Activated CD4-positive, alpha-beta T cell treated with anti-CD3 and anti-CD28 coated beads for 36 hours (primary cell): Measurements from ENCODE around the gene MKNK2. TPM values are rescaled to one million over a fixed set of nuclear protein-coding genes. Genes with fewer than 3 reads are reported as not detected.
A peak's percentile ranks its signal among the peaks of the same experiment; 100 is the strongest.

ENCODE experiments used
- ATAC-seq: fragments of 200-7000 bp; cut with Tn5 transposase; one replicate; pipeline ENCODE4 v1.10.0; 2021; ENCODE audit warnings: mild to moderate bottlenecking, moderate library complexity
- CTCF ChIA-PET: fragments of 350-600 bp; sonication (Branson Sonifier 250); formaldehyde crosslinking; loops from one replicate; lab custom pipeline; 2021; ENCODE audit warnings: antibody characterized with exemption; lab: Charles Lee
- POLR2A ChIA-PET: fragments of 350-600 bp; sonication (Branson Sonifier 250); formaldehyde crosslinking; loops from one replicate; lab custom pipeline; 2021; ENCODE audit warnings: antibody characterized with exemption, inconsistent platforms; lab: Charles Lee
- DNase-seq: peaks from one replicate; pipeline ENCODE4 v3.0.0-alpha.2; 2020
- H3K27ac Mint-ChIP-seq: one replicate; pipeline ENCODE4 v1.8.0; 2021; ENCODE audit warnings: mixed read lengths
- H3K27me3 Mint-ChIP-seq: one replicate; pipeline ENCODE4 v1.8.0; 2021; ENCODE audit warnings: mixed read lengths
- H3K36me3 Mint-ChIP-seq: one replicate; pipeline ENCODE4 v1.8.0; 2021; ENCODE audit warnings: low read depth, mixed read lengths
- H3K4me1 Mint-ChIP-seq: one replicate; pipeline ENCODE4 v1.8.0; 2021; ENCODE audit warnings: mixed read lengths
- H3K4me3 Mint-ChIP-seq: one replicate; pipeline ENCODE4 v1.8.0; 2021; ENCODE audit warnings: mild to moderate bottlenecking, moderate library complexity, mixed read lengths
- H3K9me3 Mint-ChIP-seq: one replicate; pipeline ENCODE4 v1.8.0; 2021; ENCODE audit warnings: low read depth, mixed read lengths
- intact Hi-C, 2 experiments: fragments of 100-400 bp; cut with DNase I in 1 of 2; cut with micrococcal nuclease in 1 of 2; formaldehyde crosslinking; loops; one replicate each; pipeline versions ENCODE4 v1.14.2 to v1.15.1; 2022 to 2024; cut with DNase I, micrococcal nuclease
- total RNA-seq, 2 experiments: library from RNA; stranded (reverse); gene quantifications; one replicate each; pipeline ENCODE4 v1.2.3, GENCODE V29; 2021

MKNK2 gene
- total RNA-seq, 2 experiments from 2014 or later, result 139 to 155 TPM

GRCh38 chr19:2063824-2064223 is 12.8 kb upstream of the MKNK2 start:
- intact Hi-C loops, result loop anchor here in 1 of 2 experiments (5.0 kb wide), 1 partner anchor 202 kb away; the partner anchor contains the start of gene KLF16
- H3K27me3 Mint-ChIP-seq, result no peaks in the 10 kb centered on the region
- H3K9me3 Mint-ChIP-seq, result no peaks in the 10 kb centered on the region
- no peaks in the 10 kb centered on the region for H3K36me3 Mint-ChIP-seq
- H3K4me1 Mint-ChIP-seq, result peaks cover 22% of the 10 kb centered on the region
- H3K27ac Mint-ChIP-seq, result no peak overlapping the region
- ChIA-PET CTCF (interaction anchor here (1.3 kb wide), 1 partner anchor 206 kb away, joined by 3 read pairs; no protein-coding TSS in a partner anchor), POLR2A (interaction anchor here (0.6 kb wide), 1 partner anchor 10 kb away, joined by 3 read pairs; no protein-coding TSS in a partner anchor)
- no peak for ATAC-seq
- H3K4me3 Mint-ChIP-seq, result peak overlapping the region; percentile 21
- no peak for DNase-seq

GRCh38 chr19:2062770-2063169 is 11.7 kb upstream of the MKNK2 start:
- H3K9me3 Mint-ChIP-seq, result no peaks in the 10 kb centered on the region
- DNase-seq (no peak), ATAC-seq (no peak)
- no peaks in the 10 kb centered on the region for H3K27me3 Mint-ChIP-seq
- peak overlapping the region; percentile 88 for H3K4me3 Mint-ChIP-seq
- ChIA-PET CTCF (interaction anchor here (0.9 to 1.3 kb wide), 3 partner anchors 28 to 205 kb away, joined by 3 to 5 read pairs (median 3); no protein-coding TSS in a partner anchor), POLR2A (interaction anchor here (0.8 to 1.0 kb wide), 2 partner anchors 21 to 35 kb away, joined by 3 to 4 read pairs; no protein-coding TSS in a partner anchor)
- H3K36me3 Mint-ChIP-seq, result no peaks in the 10 kb centered on the region
- intact Hi-C loops, result loop anchor here in 1 of 2 experiments (5.0 kb wide), 1 partner anchor 200 kb away; the partner anchor contains the start of gene KLF16
- peaks cover 29% of the 10 kb centered on the region for H3K4me1 Mint-ChIP-seq
- H3K27ac Mint-ChIP-seq, result peak overlapping the region; percentile 70

GRCh38 chr19:2062389-2062729 is 11.3 kb upstream of the MKNK2 start:
- Mint-ChIP-seq H3K27ac (peak overlapping the region; percentile 92), H3K9me3 (no peaks in the 10 kb centered on the region), H3K36me3 (no peaks in the 10 kb centered on the region), H3K4me1 (peaks cover 31% of the 10 kb centered on the region), H3K27me3 (no peaks in the 10 kb centered on the region), H3K4me3 (peak overlapping the region; percentile 88)
- CTCF ChIA-PET, result interaction anchor here (0.7 to 1.0 kb wide), 3 partner anchors 10 to 32 kb away, joined by 3 read pairs; no protein-coding TSS in a partner anchor
- intact Hi-C loops, result loop anchor here in 1 of 2 experiments (5.0 kb wide), 1 partner anchor 200 kb away; the partner anchor contains the start of gene KLF16
- DNase-seq, result no peak
- POLR2A ChIA-PET, result interaction anchor here (0.6 to 1.0 kb wide), 4 partner anchors 9 to 1156 kb away, joined by 3 to 9 read pairs (median 4); no protein-coding TSS in a partner anchor
- no peak for ATAC-seq

GRCh38 chr19:2061495-2062388 is 10.7 kb upstream of the MKNK2 start:
- H3K9me3 Mint-ChIP-seq, result no peaks in the 10 kb centered on the region
- H3K27me3 Mint-ChIP-seq, result no peaks in the 10 kb centered on the region

GRCh38 chr19:2060884-2061494 is 9.9 kb upstream of the MKNK2 start:
- intact Hi-C loops, result loop anchor here (1.0 to 5.0 kb wide), 11 partner anchors 10 to 208 kb away; partner anchors contain the start of genes IZUMO4 (in 2 of the 2), MKNK2 (in 2 of the 2), MOB3A (in 2 of the 2) and CSNK1G2 (in 1 of the 2)
- no peak for DNase-seq

More at GRCh38 chr19:2061495-2062388, 10.7 kb upstream of the MKNK2 start:
- DNase-seq, result peak; percentile 100
- ChIA-PET POLR2A (interaction anchor here (0.6 to 1.0 kb wide), 2 partner anchors 9 to 1155 kb away, joined by 4 to 9 read pairs; no protein-coding TSS in a partner anchor), CTCF (interaction anchor here (0.6 to 1.0 kb wide), 3 partner anchors 10 to 44 kb away, joined by 3 read pairs; no protein-coding TSS in a partner anchor)
- Mint-ChIP-seq H3K4me3 (peak overlapping the region; percentile 88), H3K27ac (peak overlapping the region; percentile 92), H3K4me1 (peaks cover 37% of the 10 kb centered on the region), H3K36me3 (no peaks in the 10 kb centered on the region)
- intact Hi-C loops, result loop anchor here (1.0 to 5.0 kb wide), 11 partner anchors 10 to 208 kb away; partner anchors contain the start of genes IZUMO4 (in 2 of the 2), MOB3A (in 2 of the 2), CSNK1G2 (in 1 of the 2) and DOT1L (in 1 of the 2)
- peak; percentile 91 for ATAC-seq

GRCh38 chr19:2059422-2060201 is 8.6 kb upstream of the MKNK2 start:
- Mint-ChIP-seq H3K4me3 (peak overlapping the region; percentile 91), H3K27me3 (no peaks in the 10 kb centered on the region), H3K9me3 (no peaks in the 10 kb centered on the region), H3K4me1 (peaks cover 54% of the 10 kb centered on the region), H3K27ac (peak overlapping the region; percentile 98), H3K36me3 (no peaks in the 10 kb centered on the region)
- POLR2A ChIA-PET, result interaction anchor here (1.2 kb wide), 1 partner anchor 34 kb away, joined by 3 read pairs; no protein-coding TSS in a partner anchor
- intact Hi-C loops, result loop anchor here (1.0 to 5.0 kb wide), 3 partner anchors 8 to 197 kb away; partner anchors contain the start of genes KLF16 (in 1 of the 2) and MKNK2 (in 1 of the 2)
- DNase-seq (no peak), ATAC-seq (no peak)
- CTCF ChIA-PET, result interaction anchor here (0.5 to 0.9 kb wide), 3 partner anchors 16 to 72 kb away, joined by 3 to 4 read pairs (median 3); no protein-coding TSS in a partner anchor

More at GRCh38 chr19:2060884-2061494, 9.9 kb upstream of the MKNK2 start:
- Mint-ChIP-seq H3K9me3 (no peaks in the 10 kb centered on the region), H3K4me1 (peaks cover 43% of the 10 kb centered on the region), H3K36me3 (no peaks in the 10 kb centered on the region), H3K27me3 (no peaks in the 10 kb centered on the region), H3K4me3 (peak overlapping the region; percentile 91), H3K27ac (peak overlapping the region; percentile 98)
- ChIA-PET CTCF (interaction anchor here (0.6 to 1.0 kb wide), 3 partner anchors 9 to 133 kb away, joined by 3 read pairs; no protein-coding TSS in a partner anchor), POLR2A (interaction anchor here (0.7 to 1.0 kb wide), 2 partner anchors 8 to 1550 kb away, joined by 4 to 5 read pairs; no protein-coding TSS in a partner anchor)
- peak; percentile 42 for ATAC-seq

GRCh38 chr19:2058570-2059421 is 7.8 kb upstream of the MKNK2 start:
- H3K4me3 Mint-ChIP-seq, result no peak overlapping the region
- H3K27ac Mint-ChIP-seq, result peak overlapping the region; percentile 75
- intact Hi-C loops, result no loop called here
- no peaks in the 10 kb centered on the region for H3K27me3 Mint-ChIP-seq
- ATAC-seq (no peak), DNase-seq (no peak)
- H3K36me3 Mint-ChIP-seq, result no peaks in the 10 kb centered on the region
- CTCF ChIA-PET, result interaction anchor here (0.5 to 0.9 kb wide), 2 partner anchors 15 to 40 kb away, joined by 3 read pairs; no protein-coding TSS in a partner anchor
- POLR2A ChIA-PET, result interaction anchor here (1.2 kb wide), 1 partner anchor 35 kb away, joined by 3 read pairs; no protein-coding TSS in a partner anchor
- H3K4me1 Mint-ChIP-seq, result peaks cover 53% of the 10 kb centered on the region
- no peaks in the 10 kb centered on the region for H3K9me3 Mint-ChIP-seq

GRCh38 chr19:2057484-2058469 is 6.7 kb upstream of the MKNK2 start:
- ATAC-seq, result no peak
- CTCF ChIA-PET, result interaction anchor here (0.8 kb wide), 1 partner anchor 12 kb away, joined by 3 read pairs; no protein-coding TSS in a partner anchor
- peaks cover 51% of the 10 kb centered on the region for H3K4me1 Mint-ChIP-seq
- H3K27me3 Mint-ChIP-seq, result no peaks in the 10 kb centered on the region
- H3K27ac Mint-ChIP-seq, result peak overlapping the region; percentile 72
- H3K36me3 Mint-ChIP-seq, result no peaks in the 10 kb centered on the region
- intact Hi-C loops, result no loop called here
- no peak for DNase-seq
- H3K4me3 Mint-ChIP-seq, result no peak overlapping the region
- H3K9me3 Mint-ChIP-seq, result no peaks in the 10 kb centered on the region
- POLR2A ChIA-PET, result no interaction called here
